Neural cell (in vitro differentiated cells): Measurements from ENCODE around the gene STAP2. TPM values are rescaled to one million over a fixed set of nuclear protein-coding genes. Genes with fewer than 3 reads are reported as not detected.

Experiments
- H2AFZ ChIP-seq: fragments of 200-600, 300-800 bp; sonication (generic), shearing (Covaris generic); 2 replicates; pipeline ENCODE4 v1.6.0; 2014; ENCODE audit warnings: low read depth, mild to moderate bottlenecking, antibody characterized with exemption, low read length, moderate library complexity
- H3F3A ChIP-seq: fragments of 200-600 bp; shearing (Covaris generic); 2 replicates; pipeline ENCODE4 v1.6.1; 2016; ENCODE audit warnings: mild to moderate bottlenecking, moderate library complexity, mixed read lengths, antibody characterized with exemption, low read length; ENCODE audit not compliant: insufficient read depth, poor library complexity, severe bottlenecking
- H3K27ac ChIP-seq: fragments of 200-600, 300-800 bp; sonication (generic), shearing (Covaris generic); 2 replicates; pipeline ENCODE4 v1.5.1; 2014; ENCODE audit warnings: mild to moderate bottlenecking, low read length, moderate library complexity
- H3K27me3 ChIP-seq: fragments of 300-800, 200-600 bp; sonication (generic), shearing (Covaris generic); 2 replicates; pipeline ENCODE4 v1.6.0; 2014; ENCODE audit warnings: mild to moderate bottlenecking, low read depth, low read length, moderate library complexity; ENCODE audit not compliant: insufficient read depth
- H3K36me3 ChIP-seq: fragments of 300-800, 200-600 bp; sonication (generic), shearing (Covaris generic); 2 replicates; pipeline ENCODE4 v1.5.1; 2014; ENCODE audit warnings: mild to moderate bottlenecking, antibody characterized with exemption, low read length, moderate library complexity; ENCODE audit not compliant: insufficient read depth
- H3K4me2 ChIP-seq: fragments of 300-800, 200-600 bp; sonication (generic), shearing (Covaris generic); 2 replicates; pipeline ENCODE4 v1.6.0; 2014; ENCODE audit warnings: mild to moderate bottlenecking, low read length
- H3K4me3 ChIP-seq: fragments of 300-800, 200-600 bp; sonication (generic), shearing (Covaris generic); 2 replicates; pipeline ENCODE4 v1.5.1; 2014; ENCODE audit warnings: mild to moderate bottlenecking, low read length, moderate library complexity
- H3K79me2 ChIP-seq: fragments of 200-600 bp; shearing (Covaris generic); replicated peaks from 2 replicates; pipeline ENCODE4 v1.6.0; 2014; ENCODE audit warnings: mild to moderate bottlenecking, low read length, moderate library complexity; ENCODE audit not compliant: insufficient read depth
- H3K9ac ChIP-seq: fragments of 300-800, 200-600 bp; sonication (generic), shearing (Covaris generic); 2 replicates; pipeline ENCODE4 v1.6.1; 2016; ENCODE audit warnings: mild to moderate bottlenecking, low read length, mixed read lengths
- H3K9me2 ChIP-seq: fragments of 200-600 bp; shearing (Covaris generic); 2 replicates; pipeline ENCODE4 v1.6.1; 2016; ENCODE audit warnings: mild to moderate bottlenecking, low read length, mixed read lengths; ENCODE audit not compliant: insufficient read depth
- H3K9me3 ChIP-seq: fragments of 200-600, 300-800 bp; sonication (generic), shearing (Covaris generic); 2 replicates; pipeline ENCODE4 v1.6.1; 2016; ENCODE audit warnings: mild to moderate bottlenecking, mixed run types, low read length, moderate library complexity, mixed read lengths
- H4K20me1 ChIP-seq: fragments of 200-600 bp; shearing (Covaris generic); 2 replicates; pipeline ENCODE4 v1.6.1; 2016; ENCODE audit warnings: mild to moderate bottlenecking, mixed run types; ENCODE audit not compliant: insufficient read depth
- CTCF ChIP-seq: fragments of 450-650 bp; IDR thresholded peaks from 2 replicates; pipeline ENCODE4 v1.5.1; 2014; ENCODE audit warnings: antibody characterized with exemption, mild to moderate bottlenecking, moderate library complexity; ENCODE audit not compliant: poor library complexity, severe bottlenecking
- EP300 ChIP-seq: fragments of 450-650 bp; conservative IDR thresholded peaks from 2 replicates; pipeline ENCODE4 v1.6.1; 2014; ENCODE audit warnings: antibody characterized with exemption, mild to moderate bottlenecking, moderate library complexity; ENCODE audit not compliant: poor library complexity, severe bottlenecking
- EZH2 ChIP-seq: fragments of 200-600, 300-800 bp; shearing (Covaris generic), sonication (generic); IDR thresholded peaks from 2 replicates; pipeline ENCODE4 v1.6.1; 2014; ENCODE audit warnings: antibody characterized with exemption, low read length, borderline replicate concordance, mild to moderate bottlenecking; ENCODE audit not compliant: insufficient read depth, poor library complexity, severe bottlenecking
- MXI1 ChIP-seq: fragments of 450-650 bp; conservative IDR thresholded peaks from 2 replicates; pipeline ENCODE4 v1.6.1; 2014; ENCODE audit warnings: antibody characterized with exemption, mild to moderate bottlenecking; ENCODE audit not compliant: poor library complexity, severe bottlenecking
- POLR2AphosphoS5 ChIP-seq: IDR thresholded peaks from 2 replicates; pipeline ENCODE4 v1.6.1; 2012
- RAD21 ChIP-seq: fragments of 450-650 bp; conservative IDR thresholded peaks from 2 replicates; pipeline ENCODE4 v1.6.1; 2014; ENCODE audit warnings: antibody characterized with exemption, mild to moderate bottlenecking, moderate library complexity
- REST ChIP-seq: IDR thresholded peaks from 2 replicates; pipeline ENCODE4 v1.6.1; 2012; ENCODE audit warnings: borderline replicate concordance
- SMC3 ChIP-seq: fragments of 450-650 bp; conservative IDR thresholded peaks from 2 replicates; pipeline ENCODE4 v1.6.1; 2014; ENCODE audit warnings: antibody characterized with exemption, mild to moderate bottlenecking, moderate library complexity; ENCODE audit not compliant: poor library complexity
- TAF1 ChIP-seq: IDR thresholded peaks from 2 replicates; pipeline ENCODE4 v1.6.1; 2012; ENCODE audit warnings: low read depth
- polyA plus RNA-seq: library from polyadenylated mRNA; depleted of rRNA; stranded (reverse); fragments of >200 nt; gene quantifications from 2 replicates; pipeline ENCODE4 v1.2.3, GENCODE V29; 2014

STAP2 gene
- polyA plus RNA-seq, 1 donor from 2014 or later = 0.16 TPM

- no peak overlapping the region for H3K4me2 ChIP-seq
- no peak overlapping the region for H3K27ac ChIP-seq
- H2AFZ ChIP-seq = no peak overlapping the region
- H3K9ac ChIP-seq = no peak overlapping the region
- H3K36me3 ChIP-seq = peaks cover 20% of the 10 kb centered on the region
- H3F3A ChIP-seq = no peaks in the 10 kb centered on the region
- no peaks in the 10 kb centered on the region for H4K20me1 ChIP-seq
- H3K9me3 ChIP-seq = no peaks in the 10 kb centered on the region
- TF ChIP-seq RAD21 = no peak
- TF ChIP-seq EP300 = no peak
- no peak for TF ChIP-seq TAF1
- TF ChIP-seq CTCF = no peak
- no peak for TF ChIP-seq REST
- H3K79me2 ChIP-seq = no peaks in the 10 kb centered on the region
- H3K27me3 ChIP-seq = no peaks in the 10 kb centered on the region
- H3K9me2 ChIP-seq = no peaks in the 10 kb centered on the region
- no peak overlapping the region for H3K4me3 ChIP-seq
These were observed 24.7 kb downstream of the STAP2 start for GRCh38 chr19:4313847-4314490.

- no peaks in the 10 kb centered on the region for H3K9me3 ChIP-seq
- no peak overlapping the region for H3K27ac ChIP-seq
- no peak overlapping the region for H3K4me3 ChIP-seq
- no peak overlapping the region for H2AFZ ChIP-seq
- TF ChIP-seq EZH2 (no peak), EP300 (no peak), TAF1 (no peak), REST (no peak), POLR2AphosphoS5 (no peak), MXI1 (no peak), RAD21 (no peak), SMC3 (no peak), CTCF (no peak)
- no peaks in the 10 kb centered on the region for H4K20me1 ChIP-seq
- H3K9me2 ChIP-seq = no peaks in the 10 kb centered on the region
- H3F3A ChIP-seq = no peaks in the 10 kb centered on the region
- peaks cover 10% of the 10 kb centered on the region for H3K36me3 ChIP-seq
- H3K79me2 ChIP-seq = no peaks in the 10 kb centered on the region
- H3K27me3 ChIP-seq = no peaks in the 10 kb centered on the region
- H3K9ac ChIP-seq = no peak overlapping the region
- no peak overlapping the region for H3K4me2 ChIP-seq
These were observed 28.1 kb downstream of the STAP2 start for GRCh38 chr19:4310247-4311121.
